H9 (cell line): ENCODE data around the gene SDC3. TPM values are rescaled to one million over a fixed set of nuclear protein-coding genes. Genes with fewer than 3 reads are reported as not detected.

ENCODE experiments used
- DNase-seq: peaks from one replicate; pipeline ENCODE4 v3.0.0-alpha.2; 2017
- H2AFZ ChIP-seq: one replicate; pipeline ENCODE4 v1.6.1; 2013; ENCODE audit warnings: mild to moderate bottlenecking, low read length, control low read depth, moderate library complexity
- H2AK5ac ChIP-seq: 2 replicates; pipeline ENCODE4 v1.6.1; 2013; ENCODE audit warnings: low read length, control low read depth, mixed read lengths; ENCODE audit not compliant: insufficient read length
- H2BK120ac ChIP-seq: one replicate; pipeline ENCODE4 v1.6.1; 2013; ENCODE audit warnings: low read depth, mild to moderate bottlenecking, low read length, control low read depth, inconsistent platforms; ENCODE audit not compliant: poor library complexity, severe bottlenecking
- H2BK12ac ChIP-seq: 2 replicates; pipeline ENCODE4 v1.6.1; 2013; ENCODE audit warnings: low read length, control low read depth, mixed read lengths, low read depth; ENCODE audit not compliant: insufficient read length
- H2BK15ac ChIP-seq: 2 replicates; pipeline ENCODE4 v1.6.1; 2013; ENCODE audit warnings: low read depth, low read length, control low read depth
- H2BK20ac ChIP-seq: one replicate; pipeline ENCODE4 v1.6.1; 2013; ENCODE audit warnings: low read depth, mild to moderate bottlenecking, low read length, control low read depth, inconsistent platforms; ENCODE audit not compliant: poor library complexity, severe bottlenecking
- H2BK5ac ChIP-seq: 2 replicates; pipeline ENCODE4 v1.6.1; 2013; ENCODE audit warnings: low read length, control low read depth, mixed read lengths; ENCODE audit not compliant: insufficient read length
- H3K14ac ChIP-seq: 2 replicates; pipeline ENCODE4 v1.6.1; 2013; ENCODE audit warnings: low read length, control low read depth; ENCODE audit not compliant: insufficient read depth
- H3K18ac ChIP-seq: 2 replicates; pipeline ENCODE4 v1.6.1; 2013; ENCODE audit warnings: low read depth, mild to moderate bottlenecking, mixed read lengths, low read length, control low read depth; ENCODE audit not compliant: insufficient read length
- H3K23ac ChIP-seq: 2 replicates; pipeline ENCODE4 v1.6.1; 2013; ENCODE audit warnings: low read length, control low read depth, mixed read lengths, low read depth; ENCODE audit not compliant: insufficient read length
- H3K23me2 ChIP-seq: 2 replicates; pipeline ENCODE4 v1.6.1; 2013; ENCODE audit warnings: low read depth, mild to moderate bottlenecking, mixed read lengths, low read length, control low read depth; ENCODE audit not compliant: insufficient read length, poor library complexity, severe bottlenecking
- H3K27ac ChIP-seq: 2 replicates; pipeline ENCODE4 v1.5.1; 2013; ENCODE audit warnings: low read length, control low read depth, mixed read lengths, low read depth; ENCODE audit not compliant: insufficient read length
- H3K27me3 ChIP-seq: 2 replicates; pipeline ENCODE4 v1.6.1; 2013; ENCODE audit warnings: low read length, control low read depth, inconsistent platforms; ENCODE audit not compliant: insufficient read depth
- H3K4ac ChIP-seq: 2 replicates; pipeline ENCODE4 v1.6.1; 2013; ENCODE audit warnings: low read depth, mild to moderate bottlenecking, control low read depth, inconsistent platforms, low read length, moderate library complexity
- H3K4me1 ChIP-seq: 2 replicates; pipeline ENCODE4 v1.6.1; 2013; ENCODE audit warnings: low read length, control low read depth, inconsistent platforms; ENCODE audit not compliant: insufficient read depth
- H3K4me2 ChIP-seq: 2 replicates; pipeline ENCODE4 v1.6.1; 2013; ENCODE audit warnings: low read length, control low read depth, mixed read lengths; ENCODE audit not compliant: insufficient read length, insufficient read depth
- H3K56ac ChIP-seq: 2 replicates; pipeline ENCODE4 v1.6.1; 2013; ENCODE audit warnings: low read depth, mild to moderate bottlenecking, mixed read lengths, low read length, control low read depth; ENCODE audit not compliant: insufficient read length
- H3K79me1 ChIP-seq: 2 replicates; pipeline ENCODE4 v1.6.1; 2013; ENCODE audit warnings: low read depth, mild to moderate bottlenecking, moderate library complexity, low read length, control low read depth, inconsistent platforms; ENCODE audit not compliant: insufficient read depth, poor library complexity, severe bottlenecking
- H3K79me2 ChIP-seq: 2 replicates; pipeline ENCODE4 v1.6.1; 2013; ENCODE audit warnings: low read length, control low read depth, inconsistent platforms; ENCODE audit not compliant: insufficient read depth
- H3K9ac ChIP-seq: 2 replicates; pipeline ENCODE4 v1.6.1; 2013; ENCODE audit warnings: low read length, control low read depth, mixed read lengths; ENCODE audit not compliant: insufficient read length; ENCODE audit errors: extremely low read depth
- H3K9me3 ChIP-seq: one replicate; pipeline ENCODE4 v1.6.1; 2013; ENCODE audit warnings: low read depth, low read length, inconsistent platforms; ENCODE audit not compliant: control insufficient read depth
- H3T11ph ChIP-seq: one replicate; pipeline ENCODE4 v1.6.1; 2013; ENCODE audit warnings: mild to moderate bottlenecking, low read length, control low read depth, inconsistent platforms
- H4K20me1 ChIP-seq: one replicate; pipeline ENCODE4 v1.6.1; 2013; ENCODE audit not compliant: control insufficient read depth, insufficient read length, insufficient read depth
- H4K5ac ChIP-seq: 2 replicates; pipeline ENCODE4 v1.6.1; 2013; ENCODE audit warnings: low read depth, mild to moderate bottlenecking, mixed read lengths, low read length, control low read depth; ENCODE audit not compliant: insufficient read length
- H4K8ac ChIP-seq: replicated peaks from 2 replicates; pipeline ENCODE4 v1.6.1; 2013; ENCODE audit warnings: low read length, control low read depth, mixed read lengths, low read depth; ENCODE audit not compliant: insufficient read length
- H4K91ac ChIP-seq: 2 replicates; pipeline ENCODE4 v1.6.1; 2013; ENCODE audit warnings: low read depth, mild to moderate bottlenecking, moderate library complexity, mixed read lengths, low read length, control low read depth; ENCODE audit not compliant: insufficient read length
- H3K27ac Mint-ChIP-seq, 3 experiments: 2 replicates in 2 of 3; 3 replicates in 1 of 3; pipeline ENCODE4 v1.8.0; 2020 to 2021; ENCODE audit warnings: mixed read lengths in 3 of 3, mild to moderate bottlenecking in 1 of 3, moderate library complexity in 1 of 3
- H3K27me3 Mint-ChIP-seq: 2 replicates; pipeline ENCODE4 v1.8.0; 2021; ENCODE audit warnings: low read depth, mild to moderate bottlenecking, moderate library complexity, mixed read lengths
- H3K36me3 Mint-ChIP-seq, 3 experiments: 2 replicates in 2 of 3; 3 replicates in 1 of 3; pipeline ENCODE4 v1.8.0; 2020 to 2021; ENCODE audit warnings: low read depth in 3 of 3, mixed read lengths in 3 of 3; ENCODE audit not compliant: insufficient read depth in 1 of 3
- H3K4me1 Mint-ChIP-seq, 2 experiments: 2 replicates each; pipeline ENCODE4 v1.8.0; 2020; ENCODE audit warnings: mixed read lengths in 2 of 2
- H3K4me3 Mint-ChIP-seq, 2 experiments: 2 replicates in 1 of 2; 3 replicates in 1 of 2; pipeline ENCODE4 v1.8.0; 2020 to 2021; ENCODE audit warnings: mild to moderate bottlenecking in 2 of 2, mixed read lengths in 2 of 2, moderate library complexity in 1 of 2
- H3K9me3 Mint-ChIP-seq, 2 experiments: 2 replicates in 1 of 2; 3 replicates in 1 of 2; pipeline ENCODE4 v1.8.0; 2020; ENCODE audit warnings: mild to moderate bottlenecking in 2 of 2, mixed read lengths in 2 of 2, moderate library complexity in 1 of 2
- CTCF ChIP-seq: fragments of 200-600 bp; sonication (generic); conservative IDR thresholded peaks from 3 replicates; pipeline ENCODE4 v1.8.0; 2021; ENCODE audit warnings: antibody characterized with exemption, mild to moderate bottlenecking
- WGBS: extraction: QIAGEN DNeasy Blood & Tissue Kit; methylation state at CpG from one replicate; pipeline ENCODE4 v1.1.7; 2013; ENCODE audit warnings: missing lambda C conversion rate, low lambda C conversion rate, mixed read lengths; ENCODE audit not compliant: insufficient read length; ENCODE audit errors: extremely low coverage; 5-methylcytosine and 5-hydroxymethylcytosine counted together
- total RNA-seq: library from RNA; stranded (reverse); gene quantifications from 2 replicates; pipeline ENCODE4 v1.2.1, GENCODE V29; 2021

Gene SDC3
- total RNA-seq, 1 experiment from 2014 or later: 25.9 TPM

DNA sequence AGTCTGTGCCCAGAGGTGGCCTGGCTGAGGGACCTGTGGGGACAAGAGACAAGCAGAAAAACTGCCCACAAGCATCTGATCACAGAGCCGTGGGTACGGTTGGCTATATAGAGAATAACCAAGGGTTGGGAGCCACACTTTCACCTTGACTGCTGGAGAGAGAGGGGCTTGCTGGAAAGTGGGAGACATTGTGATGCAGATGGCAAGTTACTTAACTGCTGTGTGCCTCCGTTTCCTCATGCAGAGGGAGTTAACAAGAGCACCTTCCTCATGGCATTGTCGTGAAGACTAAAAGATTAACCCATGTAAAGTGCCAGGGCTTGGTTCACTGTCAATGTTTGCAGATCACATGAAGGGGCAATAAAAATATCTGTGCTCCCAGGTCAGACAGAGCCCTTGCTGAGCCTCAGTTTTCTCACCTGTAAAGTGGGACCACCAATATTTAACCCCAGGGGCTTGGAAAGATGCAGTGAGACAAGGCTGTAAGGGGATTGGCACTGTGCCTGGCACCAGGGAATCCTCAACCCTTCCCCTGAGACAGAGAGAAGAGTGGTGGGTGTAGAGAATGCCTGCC, 52.8 kb downstream of the SDC3 start:
- H4K8ac ChIP-seq: no peak overlapping the region
- no peak overlapping the region for H2BK12ac ChIP-seq

More for the DNA sequence above, 52.8 kb downstream of the SDC3 start:
- no peak overlapping the region for H3T11ph ChIP-seq
- no peak overlapping the region for H2AFZ ChIP-seq
- H3K4me2 ChIP-seq: peak overlapping the region; percentile 1
- no peak overlapping the region for H2BK20ac ChIP-seq
- no peaks in the 10 kb centered on the region for H3K27me3 ChIP-seq
- H3K4me1 ChIP-seq: peaks cover 10% of the 10 kb centered on the region; the same call in 1 of the 2 replicates
- no CpG with 5 or more reads among the region's 4 CpGs for WGBS
- H4K91ac ChIP-seq: no peak overlapping the region
- H3K4ac ChIP-seq: no peak overlapping the region
- H3K79me1 ChIP-seq: no peaks in the 10 kb centered on the region
- no peak overlapping the region for H3K56ac ChIP-seq
- Mint-ChIP-seq H3K27ac (no peak overlapping the region), H3K9me3 (no peaks in the 10 kb centered on the region; a peak in 1 of 5 replicates), H3K4me3 (peak overlapping the region in 1 of 2 experiments; percentile 20; a peak in 3 of 5 replicates), H3K27me3 (no peaks in the 10 kb centered on the region; the same call in none of the 2 replicates), H3K36me3 (no peaks in the 10 kb centered on the region; a peak in 1 of 7 replicates), H3K4me1 (peaks cover 47 to 52% of the 10 kb centered on the region in 2 experiments)
- no peak for TF ChIP-seq CTCF
- no peaks in the 10 kb centered on the region for H4K20me1 ChIP-seq
- H2AK5ac ChIP-seq: no peak overlapping the region
- no peaks in the 10 kb centered on the region for H3K9me3 ChIP-seq
- no peak overlapping the region for H3K27ac ChIP-seq
- no peak for DNase-seq
- no peaks in the 10 kb centered on the region for H3K79me2 ChIP-seq
- H2BK15ac ChIP-seq: no peak overlapping the region
- H2BK5ac ChIP-seq: no peak overlapping the region
- H3K23ac ChIP-seq: no peak overlapping the region
- no peak overlapping the region for H3K9ac ChIP-seq
- H3K14ac ChIP-seq: no peak overlapping the region
- H3K23me2 ChIP-seq: no peaks in the 10 kb centered on the region
- H4K5ac ChIP-seq: no peak overlapping the region
- no peak overlapping the region for H2BK120ac ChIP-seq
- no peak overlapping the region for H3K18ac ChIP-seq
